HepG2 (cell line): ENCODE data around the gene DAPP1. TPM values are rescaled to one million over a fixed set of nuclear protein-coding genes. Genes with fewer than 3 reads are reported as not detected.

Source experiments
- ASH2L ChIP-seq: fragments of 300-600, 200-600 bp; sonication (generic); IDR thresholded peaks from 2 replicates; pipeline ENCODE4 v1.7.0; 2017; ENCODE audit warnings: low read depth, mild to moderate bottlenecking, moderate library complexity, mixed read lengths, low read length; ENCODE audit not compliant: insufficient read length
- ELF4 ChIP-seq: sonication (generic); formaldehyde crosslinking; IDR thresholded peaks from 2 replicates; pipeline ENCODE4 v1.5.0; 2020; ENCODE audit warnings: missing genetic modification reagents, mild to moderate bottlenecking, moderate library complexity, borderline replicate concordance
- HOXA3 ChIP-seq: sonication (generic); formaldehyde crosslinking; IDR thresholded peaks from 2 replicates; pipeline ENCODE4 v1.5.0; 2020; ENCODE audit warnings: missing genetic modification reagents
- MZF1 ChIP-seq: sonication (generic); formaldehyde crosslinking; IDR thresholded peaks from 2 replicates; pipeline ENCODE4 v1.8.1; 2023; ENCODE audit warnings: mild to moderate bottlenecking, missing genetic modification reagents, borderline replicate concordance
- POLR2A ChIP-seq, 2 experiments: IDR thresholded peaks; 2 replicates each; pipeline ENCODE4 v1.6.1; 2011; ENCODE audit warnings: low read depth in 2 of 2, low read length in 2 of 2, mild to moderate bottlenecking in 1 of 2, moderate library complexity in 1 of 2; ENCODE audit not compliant: insufficient read depth in 1 of 2
- PRMT3 ChIP-seq: sonication (generic); formaldehyde crosslinking; IDR thresholded peaks from 2 replicates; pipeline ENCODE4 v1.8.1; 2022; ENCODE audit warnings: low read depth, mild to moderate bottlenecking, moderate library complexity, missing genetic modification reagents, borderline replicate concordance
- RARA ChIP-seq: IDR thresholded peaks from 2 replicates; pipeline ENCODE4 v1.6.1; 2016; ENCODE audit warnings: missing genetic modification reagents, missing compliant biosample characterization
- SIN3A ChIP-seq: IDR thresholded peaks from 2 replicates; pipeline ENCODE4 v1.6.1; 2011; ENCODE audit warnings: low read depth, mild to moderate bottlenecking, control low read depth, low read length, borderline replicate concordance
- SOX5 ChIP-seq: IDR thresholded peaks from 2 replicates; pipeline ENCODE4 v1.6.1; 2016; ENCODE audit warnings: borderline replicate concordance
- SP2 ChIP-seq: sonication (generic); formaldehyde crosslinking; IDR thresholded peaks from 2 replicates; pipeline ENCODE4 v1.5.1; 2020; ENCODE audit warnings: mild to moderate bottlenecking, missing genetic modification reagents
- SPEN ChIP-seq: sonication (generic); formaldehyde crosslinking; IDR thresholded peaks from 2 replicates; pipeline ENCODE4 v1.5.1; 2020; ENCODE audit warnings: low read depth, mild to moderate bottlenecking, missing genetic modification reagents
- ZC3H13 ChIP-seq: sonication (generic); formaldehyde crosslinking; IDR thresholded peaks from 2 replicates; pipeline ENCODE4 v1.8.1; 2023; ENCODE audit warnings: mild to moderate bottlenecking, missing genetic modification reagents, moderate library complexity
- ZFY ChIP-seq: sonication (generic); formaldehyde crosslinking; IDR thresholded peaks from 2 replicates; pipeline ENCODE4 v1.4.0; 2020; ENCODE audit warnings: missing genetic modification reagents
- ZNF891 ChIP-seq: sonication (generic); formaldehyde crosslinking; IDR thresholded peaks from 2 replicates; pipeline ENCODE4 v1.5.0; 2020; ENCODE audit warnings: mild to moderate bottlenecking, missing genetic modification reagents
- polyA plus RNA-seq, 8 experiments: library from polyadenylated mRNA; depleted of rRNA in 3 of 8; stranded (reverse) in 7 of 8; unstranded in 1 of 8; fragments of >200 nt; fragmentation: Illumina TruSeq in 4 of 8; extraction: Trizol in 4 of 8; gene quantifications; 2 replicates each; pipeline versions ENCODE4 v1.2.1 to v1.2.3, GENCODE V29; 2011 to 2016; ENCODE audit warnings: low read depth in 4 of 8, missing spikeins in 1 of 8, mixed read lengths in 1 of 8; ENCODE audit not compliant: insufficient read depth in 1 of 8
- total RNA-seq, 5 experiments: library from RNA; depleted of rRNA; stranded (reverse); fragments of >200 nt; fragmentation: Illumina TruSeq; extraction: Trizol; gene quantifications; 2 replicates each; pipeline ENCODE4 v1.2.3, GENCODE V29; 2016; ENCODE audit warnings: low read depth in 1 of 5
- TF ChIP-seq, protein P1 (sequence below): sonication (generic); formaldehyde crosslinking; IDR thresholded peaks from 2 replicates; pipeline ENCODE4 v1.5.0; 2020; ENCODE audit warnings: mild to moderate bottlenecking, missing genetic modification reagents, borderline replicate concordance
- TF ChIP-seq, protein P2 (sequence below): sonication (generic); formaldehyde crosslinking; IDR thresholded peaks from 2 replicates; pipeline ENCODE4 v1.8.0; 2022; ENCODE audit warnings: missing genetic modification reagents, low read depth, mild to moderate bottlenecking, borderline replicate concordance
- TF ChIP-seq, protein P3 (sequence below): sonication (generic); formaldehyde crosslinking; IDR thresholded peaks from 2 replicates; pipeline ENCODE4 v1.4.0; 2020; ENCODE audit warnings: missing genetic modification reagents, borderline replicate concordance

Gene DAPP1
- total and polyA plus RNA-seq, 2 of the 13 experiments (the other 11 are each of a cell fraction or from before 2014, with no cell fraction given) = not detected

DNA sequence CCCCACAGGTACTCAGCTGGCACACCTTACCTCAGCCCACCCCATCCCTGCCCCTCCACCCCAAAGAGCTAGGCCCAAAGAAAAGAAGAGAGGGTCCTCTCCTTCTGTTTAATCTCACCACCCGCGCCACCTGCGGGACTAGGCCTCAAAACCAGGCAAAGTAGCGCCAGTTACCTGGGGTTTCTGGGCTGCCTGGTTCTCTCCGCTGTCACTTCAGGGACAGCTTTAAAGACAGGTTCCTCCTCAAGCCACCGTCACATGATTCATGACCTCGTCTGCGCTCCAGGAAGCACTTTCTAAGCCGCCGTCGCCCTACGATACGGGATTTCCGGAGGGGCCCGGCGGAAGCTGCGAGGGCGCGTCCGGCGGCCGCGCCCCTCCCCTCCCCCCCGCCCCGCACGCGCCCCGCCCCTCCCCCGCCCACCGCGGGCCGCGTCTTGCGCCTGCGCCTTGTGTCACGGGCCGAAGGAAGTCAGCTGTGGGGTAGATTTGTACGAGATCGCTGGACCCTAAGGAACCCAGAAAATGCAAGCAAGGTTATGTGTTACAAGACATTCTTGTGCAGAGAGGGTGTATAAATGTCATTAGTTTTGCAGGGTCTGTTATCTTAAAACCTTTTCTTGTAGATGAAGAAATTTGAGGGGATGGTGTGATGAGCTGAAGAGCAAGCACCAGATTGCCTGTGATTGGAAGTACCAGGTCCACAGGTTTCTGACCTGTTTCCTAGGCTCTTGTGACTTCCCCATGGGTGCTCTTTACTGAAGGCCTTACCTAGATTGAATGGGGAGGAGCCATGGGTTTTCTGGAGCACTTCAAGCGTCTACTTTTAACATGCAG, 77.8 kb downstream of the DAPP1 start, which contains the start of gene LAMTOR3 (continued):
- TF ChIP-seq, protein P1, sequence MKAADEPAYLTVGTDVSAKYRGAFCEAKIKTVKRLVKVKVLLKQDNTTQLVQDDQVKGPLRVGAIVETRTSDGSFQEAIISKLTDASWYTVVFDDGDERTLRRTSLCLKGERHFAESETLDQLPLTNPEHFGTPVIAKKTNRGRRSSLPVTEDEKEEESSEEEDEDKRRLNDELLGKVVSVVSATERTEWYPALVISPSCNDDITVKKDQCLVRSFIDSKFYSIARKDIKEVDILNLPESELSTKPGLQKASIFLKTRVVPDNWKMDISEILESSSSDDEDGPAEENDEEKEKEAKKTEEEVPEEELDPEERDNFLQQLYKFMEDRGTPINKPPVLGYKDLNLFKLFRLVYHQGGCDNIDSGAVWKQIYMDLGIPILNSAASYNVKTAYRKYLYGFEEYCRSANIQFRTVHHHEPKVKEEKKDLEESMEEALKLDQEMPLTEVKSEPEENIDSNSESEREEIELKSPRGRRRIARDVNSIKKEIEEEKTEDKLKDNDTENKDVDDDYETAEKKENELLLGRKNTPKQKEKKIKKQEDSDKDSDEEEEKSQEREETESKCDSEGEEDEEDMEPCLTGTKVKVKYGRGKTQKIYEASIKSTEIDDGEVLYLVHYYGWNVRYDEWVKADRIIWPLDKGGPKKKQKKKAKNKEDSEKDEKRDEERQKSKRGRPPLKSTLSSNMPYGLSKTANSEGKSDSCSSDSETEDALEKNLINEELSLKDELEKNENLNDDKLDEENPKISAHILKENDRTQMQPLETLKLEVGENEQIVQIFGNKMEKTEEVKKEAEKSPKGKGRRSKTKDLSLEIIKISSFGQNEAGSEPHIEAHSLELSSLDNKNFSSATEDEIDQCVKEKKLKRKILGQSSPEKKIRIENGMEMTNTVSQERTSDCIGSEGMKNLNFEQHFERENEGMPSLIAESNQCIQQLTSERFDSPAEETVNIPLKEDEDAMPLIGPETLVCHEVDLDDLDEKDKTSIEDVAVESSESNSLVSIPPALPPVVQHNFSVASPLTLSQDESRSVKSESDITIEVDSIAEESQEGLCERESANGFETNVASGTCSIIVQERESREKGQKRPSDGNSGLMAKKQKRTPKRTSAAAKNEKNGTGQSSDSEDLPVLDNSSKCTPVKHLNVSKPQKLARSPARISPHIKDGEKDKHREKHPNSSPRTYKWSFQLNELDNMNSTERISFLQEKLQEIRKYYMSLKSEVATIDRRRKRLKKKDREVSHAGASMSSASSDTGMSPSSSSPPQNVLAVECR (CRISPR knock-in tag) = peak; percentile 82; the same call in 1 of the 2 replicates
- peak; percentile 70 for TF ChIP-seq HOXA3 (CRISPR knock-in tag)
- peak; percentile 90 for TF ChIP-seq SIN3A
- TF ChIP-seq RARA = no peak
- peak; percentile 64 to 77 for TF ChIP-seq POLR2A (IDR thresholded peaks at IDR 0.05; ENCODE audit: insufficient read depth in 1 of 2, low read depth in 2 of 2, low read length in 2 of 2)
- TF ChIP-seq, protein P2, sequence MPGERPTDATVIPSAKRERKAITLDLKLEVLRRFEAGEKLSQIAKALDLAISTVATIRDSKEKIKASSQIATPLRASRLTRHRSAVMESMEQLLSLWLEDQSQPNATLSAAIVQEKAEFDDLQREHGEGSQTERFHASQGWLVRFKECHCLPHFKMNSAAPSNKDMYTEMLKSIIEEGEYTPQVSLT (CRISPR knock-in tag) = no peak
- TF ChIP-seq ZNF891 (CRISPR knock-in tag) = 0 out of 2 replicates have a peak, but pooled peaks have one; percentile 53
- peak; percentile 83 for TF ChIP-seq ZFY (CRISPR knock-in tag)
- TF ChIP-seq, protein P3, sequence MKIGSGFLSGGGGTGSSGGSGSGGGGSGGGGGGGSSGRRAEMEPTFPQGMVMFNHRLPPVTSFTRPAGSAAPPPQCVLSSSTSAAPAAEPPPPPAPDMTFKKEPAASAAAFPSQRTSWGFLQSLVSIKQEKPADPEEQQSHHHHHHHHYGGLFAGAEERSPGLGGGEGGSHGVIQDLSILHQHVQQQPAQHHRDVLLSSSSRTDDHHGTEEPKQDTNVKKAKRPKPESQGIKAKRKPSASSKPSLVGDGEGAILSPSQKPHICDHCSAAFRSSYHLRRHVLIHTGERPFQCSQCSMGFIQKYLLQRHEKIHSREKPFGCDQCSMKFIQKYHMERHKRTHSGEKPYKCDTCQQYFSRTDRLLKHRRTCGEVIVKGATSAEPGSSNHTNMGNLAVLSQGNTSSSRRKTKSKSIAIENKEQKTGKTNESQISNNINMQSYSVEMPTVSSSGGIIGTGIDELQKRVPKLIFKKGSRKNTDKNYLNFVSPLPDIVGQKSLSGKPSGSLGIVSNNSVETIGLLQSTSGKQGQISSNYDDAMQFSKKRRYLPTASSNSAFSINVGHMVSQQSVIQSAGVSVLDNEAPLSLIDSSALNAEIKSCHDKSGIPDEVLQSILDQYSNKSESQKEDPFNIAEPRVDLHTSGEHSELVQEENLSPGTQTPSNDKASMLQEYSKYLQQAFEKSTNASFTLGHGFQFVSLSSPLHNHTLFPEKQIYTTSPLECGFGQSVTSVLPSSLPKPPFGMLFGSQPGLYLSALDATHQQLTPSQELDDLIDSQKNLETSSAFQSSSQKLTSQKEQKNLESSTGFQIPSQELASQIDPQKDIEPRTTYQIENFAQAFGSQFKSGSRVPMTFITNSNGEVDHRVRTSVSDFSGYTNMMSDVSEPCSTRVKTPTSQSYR = peak; percentile 67
- TF ChIP-seq MZF1 (CRISPR knock-in tag) = no peak
- TF ChIP-seq PRMT3 (CRISPR knock-in tag) = no peak
- TF ChIP-seq SOX5 (CRISPR knock-in tag) = peak; percentile 12; the same call in 1 of the 2 replicates
- TF ChIP-seq SP2 (CRISPR knock-in tag) = 0 out of 2 replicates have a peak, but pooled peaks have one; percentile 49
- TF ChIP-seq ZC3H13 (CRISPR knock-in tag) = no peak
- TF ChIP-seq ELF4 (CRISPR knock-in tag) = no peak
- peak; percentile 69 for TF ChIP-seq ASH2L
- peak; percentile 75; the same call in 1 of the 2 replicates for TF ChIP-seq SPEN
